ENCODE data around the gene GRIK2.

The GRIK2 gene

DNA sequence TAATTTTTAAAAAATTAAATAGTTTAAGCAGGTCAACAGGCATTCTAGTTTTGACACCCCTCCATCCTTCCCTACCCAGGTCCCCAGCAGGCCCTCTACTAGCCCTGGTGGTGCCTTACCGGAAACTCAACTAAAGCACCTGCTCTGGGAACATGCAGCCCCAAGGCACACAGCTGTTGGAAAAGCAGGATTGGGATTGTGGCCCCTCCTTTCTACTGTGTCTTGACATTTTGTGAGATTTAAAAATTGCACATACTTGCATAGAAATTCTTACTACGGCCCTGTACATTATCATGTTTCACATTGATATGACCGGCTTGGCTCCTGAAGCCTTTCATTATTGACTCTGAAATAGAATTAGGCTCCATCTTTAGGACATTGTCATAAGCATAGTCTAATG lies 423.2 kb downstream of the GRIK2 start:
- no peak overlapping the region for H3K4me3 ChIP-seq (ENCODE audit: low read depth, low read length)
- no peak for DNase-seq (ENCODE audit: low read depth)

DNA sequence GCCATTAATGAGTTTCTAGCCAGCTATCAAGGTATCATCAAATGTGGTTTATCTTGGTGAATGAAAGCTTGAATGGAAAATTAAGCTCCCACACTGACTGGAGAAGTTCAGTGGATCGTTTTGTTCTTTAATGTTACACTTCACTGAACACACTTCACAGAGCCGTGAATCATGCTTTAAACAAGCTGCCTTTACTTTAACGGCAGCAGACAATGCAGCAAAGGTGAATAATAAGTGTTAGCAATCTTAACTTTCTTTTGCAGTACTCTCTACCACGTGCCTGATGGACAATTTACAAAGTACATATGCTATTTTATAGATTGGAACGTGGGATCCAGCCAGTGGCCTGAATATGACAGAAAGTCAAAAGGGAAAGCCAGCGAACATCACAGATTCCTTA lies 424.5 kb downstream of the GRIK2 start:
- no peak overlapping the region for H3K4me3 ChIP-seq (ENCODE audit: low read depth, low read length)
- no peak for DNase-seq (ENCODE audit: low read depth)

DNA sequence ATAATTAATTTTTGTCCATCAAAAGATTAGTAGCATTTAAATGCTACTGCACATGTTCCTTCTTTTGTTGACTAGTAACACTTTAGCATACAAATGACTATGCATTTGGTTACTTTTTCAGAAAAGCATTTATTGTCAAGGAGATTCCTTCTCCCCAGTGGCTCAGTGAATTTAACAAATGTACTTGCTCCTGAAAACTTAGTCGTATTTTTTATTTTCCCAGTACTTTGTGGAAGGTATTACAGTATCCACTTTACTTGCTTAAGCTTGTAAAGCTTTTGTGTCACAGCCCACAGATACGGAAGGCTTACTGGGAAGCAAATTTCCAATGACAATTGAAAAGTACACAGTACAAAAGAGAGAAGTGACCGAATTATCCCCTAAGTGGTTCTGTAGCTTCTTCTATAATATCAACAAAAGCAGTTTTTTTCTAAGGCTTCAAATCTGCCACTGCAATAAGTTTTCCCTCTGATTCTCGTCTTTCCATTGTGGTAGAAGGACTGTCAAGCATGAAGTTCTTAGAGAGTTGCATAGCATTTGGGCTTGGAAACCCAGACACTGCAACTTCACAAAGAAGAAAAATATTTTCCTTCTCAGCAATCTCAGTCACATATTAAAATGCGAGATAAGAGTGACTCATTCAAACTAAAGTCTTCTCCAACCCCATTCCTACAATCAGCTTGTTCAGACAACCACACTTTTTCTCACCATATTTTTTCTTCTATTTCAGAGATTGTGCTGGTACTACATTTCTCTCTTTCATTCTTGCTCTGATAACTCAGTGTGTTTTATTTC lies 431.2 kb downstream of the GRIK2 start:
- no peak overlapping the region for H3K4me3 ChIP-seq (ENCODE audit: low read depth, low read length)
- no peak for DNase-seq (ENCODE audit: low read depth)

GRCh38 chr6:101826269-101826668 lies 432.8 kb downstream of the GRIK2 start:
- H3K4me3 ChIP-seq (ENCODE audit: low read depth, low read length), result no peak overlapping the region
- no peak for DNase-seq (ENCODE audit: low read depth)

DNA sequence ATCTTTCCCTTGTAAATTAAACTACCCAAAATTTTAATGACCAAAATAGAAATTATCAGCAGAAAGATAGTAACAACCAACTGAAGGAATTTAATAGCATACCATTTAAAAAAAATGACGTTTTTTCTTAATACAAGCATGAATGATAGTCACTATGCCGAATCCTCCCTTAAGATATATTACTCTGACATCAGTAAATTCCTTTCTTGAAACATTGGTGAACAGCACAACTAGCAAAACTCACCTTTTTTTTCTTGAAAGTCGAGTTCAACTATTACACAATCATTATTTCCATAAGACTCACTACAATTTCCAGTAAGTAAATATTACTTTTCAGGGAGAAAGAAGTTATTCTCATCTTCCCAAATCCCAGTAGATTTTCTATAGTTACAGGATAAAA lies 433.2 kb downstream of the GRIK2 start:
- no peak overlapping the region for H3K4me3 ChIP-seq (ENCODE audit: low read depth, low read length)
- no peak for DNase-seq (ENCODE audit: low read depth)

DNA sequence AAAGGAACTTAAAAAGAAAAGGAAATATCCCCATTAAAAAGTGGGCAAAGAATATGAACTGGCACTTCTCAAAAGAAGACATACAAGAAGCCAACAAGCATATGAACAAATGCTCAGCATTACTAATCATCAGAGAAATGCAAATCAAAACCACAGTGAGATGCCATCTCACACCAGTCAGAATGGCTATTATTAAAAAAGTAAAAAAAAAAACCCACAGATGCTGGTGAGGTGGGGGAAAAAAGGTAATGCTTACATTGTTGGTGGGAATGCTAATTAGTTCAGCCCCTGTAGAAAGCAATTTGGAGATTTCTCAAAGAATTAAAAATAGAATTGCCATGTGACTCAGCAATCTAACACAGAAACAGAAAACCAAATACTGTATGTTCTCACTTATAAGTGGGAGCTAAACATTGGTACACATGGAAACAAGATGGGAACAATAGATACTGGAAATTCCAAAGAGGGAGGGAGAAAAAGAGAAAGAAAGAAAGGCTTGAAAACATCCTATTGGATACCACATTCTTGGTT lies 437.1 kb downstream of the GRIK2 start:
- no peak for DNase-seq (ENCODE audit: low read depth)

GRCh38 chr6:101832371-101832770 lies 438.9 kb downstream of the GRIK2 start:
- no peak for DNase-seq (ENCODE audit: low read depth)
- no peak overlapping the region for H3K4me3 ChIP-seq (ENCODE audit: low read depth, low read length)

More for the DNA sequence above, 437.1 kb downstream of the GRIK2 start:
- H3K4me3 ChIP-seq (ENCODE audit: low read depth, low read length), result no peak overlapping the region

DNA sequence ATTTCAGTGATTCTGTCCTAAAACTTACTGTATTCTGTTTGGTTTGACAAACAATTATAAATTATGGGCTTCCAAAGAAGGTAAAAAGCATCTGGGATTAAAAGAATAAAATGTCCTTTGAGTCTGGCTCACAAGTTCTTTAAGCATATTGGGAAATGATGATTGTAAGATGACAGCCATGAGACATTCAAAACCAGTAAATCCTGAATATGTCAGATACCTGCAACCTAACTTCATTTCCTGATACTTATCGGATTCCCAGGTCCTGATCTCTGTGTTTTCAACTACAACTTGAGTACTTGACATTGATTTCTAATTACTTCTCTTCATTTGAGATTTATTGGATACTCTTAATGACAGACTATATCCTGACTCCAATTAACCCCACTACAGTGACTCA lies 446.6 kb downstream of the GRIK2 start:
- H3K4me3 ChIP-seq (ENCODE audit: low read depth, low read length), result no peak overlapping the region
- DNase-seq (ENCODE audit: low read depth), result no peak

- no peak for DNase-seq (ENCODE audit: low read depth)
- no peak overlapping the region for H3K4me3 ChIP-seq (ENCODE audit: low read depth, low read length)
Measured at GRCh38 chr6:101845172-101845571, 451.7 kb downstream of the GRIK2 start.

- H3K4me3 ChIP-seq (ENCODE audit: low read depth, low read length), result no peak overlapping the region
- DNase-seq (ENCODE audit: low read depth), result no peak
Measured at GRCh38 chr6:101845621-101846020, 452.1 kb downstream of the GRIK2 start.

GRCh38 chr6:101847690-101848089 lies 454.2 kb downstream of the GRIK2 start:
- no peak for DNase-seq (ENCODE audit: low read depth)
- H3K4me3 ChIP-seq (ENCODE audit: low read depth, low read length), result no peak overlapping the region

DNA sequence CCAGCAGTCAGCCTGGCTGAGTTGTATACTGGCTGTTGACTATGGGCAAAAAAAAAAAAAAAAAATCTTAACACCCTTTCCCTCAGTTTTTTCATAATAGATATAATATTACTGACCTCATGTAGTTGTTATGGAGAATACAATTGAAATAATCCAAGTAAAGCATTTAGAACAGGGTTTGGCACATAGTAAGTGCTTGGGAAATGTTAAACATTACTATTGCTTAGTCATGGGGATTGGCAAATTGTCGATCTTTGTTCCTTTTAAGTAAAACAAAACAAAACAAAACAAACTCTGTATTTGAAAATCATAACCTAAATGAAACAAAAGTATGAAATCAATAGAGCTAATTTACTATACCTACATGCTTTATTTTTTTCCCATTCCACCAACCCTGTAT lies 458.4 kb downstream of the GRIK2 start:
- no peak for DNase-seq (ENCODE audit: low read depth)
- H3K4me3 ChIP-seq (ENCODE audit: low read depth, low read length), result no peak overlapping the region

GRCh38 chr6:101853231-101854085 lies 459.9 kb downstream of the GRIK2 start:
- H3K4me3 ChIP-seq (ENCODE audit: low read depth, low read length), result no peak overlapping the region
- no peak for DNase-seq (ENCODE audit: low read depth)

DNA sequence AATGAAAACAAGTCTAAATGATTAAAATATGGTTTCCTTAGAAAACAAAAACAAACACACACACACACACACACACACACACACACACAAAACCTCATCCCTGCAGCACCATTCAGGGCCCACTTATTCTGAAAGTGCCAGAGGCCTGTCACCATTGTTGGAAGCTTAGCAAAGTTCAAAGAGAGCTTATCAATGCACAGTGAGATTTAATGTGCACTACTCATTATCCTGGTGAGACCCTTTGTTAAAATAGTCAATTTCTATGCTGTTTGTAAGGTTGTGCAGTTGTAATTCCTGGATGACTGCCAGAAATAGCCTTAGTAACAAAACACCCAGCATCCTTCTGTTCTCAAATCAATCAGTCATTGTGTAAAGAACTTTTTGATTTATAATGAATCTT lies 482.9 kb downstream of the GRIK2 start:
- H3K4me3 ChIP-seq (ENCODE audit: low read depth, low read length), result no peak overlapping the region
- no peak for DNase-seq (ENCODE audit: low read depth)

DNA sequence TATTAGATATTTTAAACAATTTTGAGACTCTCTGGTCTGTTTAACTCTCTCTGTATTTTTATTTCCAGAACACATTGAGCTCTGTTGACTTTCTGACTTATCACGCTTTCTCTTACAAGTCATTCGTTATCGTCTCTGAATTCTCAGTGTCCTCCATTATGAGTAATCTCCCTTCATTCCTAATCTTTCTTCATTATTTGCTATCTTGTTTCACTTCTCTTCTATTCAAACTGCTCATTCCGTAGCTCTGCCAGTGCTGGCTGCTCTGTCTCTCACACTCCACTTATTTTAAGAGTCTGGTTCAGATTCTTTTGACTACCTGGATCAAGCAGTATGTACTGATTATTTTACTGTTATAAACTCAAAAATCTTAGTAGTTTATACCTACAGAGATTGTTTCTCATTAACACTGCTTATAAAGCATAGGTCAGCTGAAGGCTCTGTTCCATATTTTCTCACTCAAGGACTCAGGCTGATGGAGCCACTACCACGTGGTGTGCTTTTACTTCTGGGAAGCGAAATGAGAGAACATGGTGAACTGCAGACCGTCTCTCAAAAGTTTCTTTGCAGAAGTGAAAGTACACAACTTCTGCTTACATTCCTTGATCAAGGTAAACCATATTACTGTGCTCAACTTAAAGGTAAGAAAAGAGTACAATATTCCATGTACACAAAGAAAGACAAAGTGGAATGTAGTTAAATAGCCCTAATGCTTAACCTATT lies 485.2 kb downstream of the GRIK2 start:
- no peak overlapping the region for H3K4me3 ChIP-seq (ENCODE audit: low read depth, low read length)
- no peak for DNase-seq (ENCODE audit: low read depth)

DNA sequence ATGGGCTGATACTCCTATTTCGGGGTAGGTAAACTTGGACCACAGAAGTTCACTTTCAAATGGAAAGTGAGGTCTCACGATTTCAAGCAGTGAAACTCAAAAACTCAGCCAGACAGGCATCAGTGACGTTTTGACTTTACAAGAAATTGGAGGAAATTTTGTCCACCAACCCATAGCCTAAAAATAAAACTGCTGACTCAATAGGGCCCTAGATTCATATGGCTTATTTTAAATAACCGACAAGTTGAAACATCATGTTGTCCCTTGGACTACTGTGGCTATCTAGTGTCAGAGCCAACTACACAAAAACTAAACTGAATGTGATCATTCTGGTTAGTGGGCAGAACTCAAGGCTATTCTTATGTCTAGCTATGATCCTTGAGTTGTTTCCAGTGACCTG lies 486.3 kb downstream of the GRIK2 start:
- DNase-seq (ENCODE audit: low read depth), result no peak
- H3K4me3 ChIP-seq (ENCODE audit: low read depth, low read length), result no peak overlapping the region

- no peak overlapping the region for H3K4me3 ChIP-seq (ENCODE audit: low read depth, low read length)
- DNase-seq (ENCODE audit: low read depth), result no peak
Measured at GRCh38 chr6:101883505-101883904, 490.0 kb downstream of the GRIK2 start.

DNA sequence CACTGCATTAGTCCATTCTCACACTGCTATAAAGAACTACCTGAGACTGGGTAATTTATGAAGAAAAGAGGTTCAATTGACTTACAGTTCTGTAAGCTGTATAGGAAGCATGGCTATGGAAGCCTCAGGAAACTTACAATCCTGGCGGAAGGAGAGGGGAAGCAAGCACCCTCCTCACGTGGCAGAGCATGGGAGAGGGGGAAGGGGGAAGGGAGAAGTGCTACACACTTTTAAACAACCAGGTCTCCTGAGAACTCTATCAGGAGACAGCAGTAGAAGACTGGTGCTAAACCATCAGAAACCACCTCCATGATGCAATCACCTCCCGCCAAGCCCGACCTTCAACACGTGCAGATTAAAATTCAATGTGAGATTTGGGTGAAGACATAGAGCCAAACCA lies 494.0 kb downstream of the GRIK2 start:
- no peak for DNase-seq (ENCODE audit: low read depth)
- H3K4me3 ChIP-seq (ENCODE audit: low read depth, low read length), result no peak overlapping the region

- DNase-seq (ENCODE audit: low read depth), result no peak
Measured at GRCh38 chr6:101907356-101908217, 514.1 kb downstream of the GRIK2 start.

More at GRCh38 chr6:101907356-101908217, 514.1 kb downstream of the GRIK2 start:
- no peak overlapping the region for H3K4me3 ChIP-seq (ENCODE audit: low read depth, low read length)
